ENCODE results near the gene GRID1.

DNA sequence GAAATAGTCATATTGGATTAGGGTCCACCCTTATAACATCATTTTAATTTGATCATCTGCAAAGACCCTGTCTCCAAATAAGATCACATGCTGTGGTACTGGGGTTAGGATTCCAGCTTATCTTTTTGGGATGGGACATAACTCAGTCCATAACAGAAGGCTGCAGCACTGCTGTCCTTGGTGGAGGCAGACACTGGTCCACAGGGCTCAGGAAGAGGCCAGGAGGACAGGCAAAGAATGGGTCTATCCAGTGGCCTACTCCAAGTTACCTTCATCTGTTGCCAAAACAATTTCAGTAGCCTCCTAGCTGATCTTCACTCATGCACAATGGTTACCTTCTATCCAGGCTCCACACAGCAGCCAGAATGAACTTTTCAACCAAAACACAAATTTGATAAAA is 387.0 kb downstream of the GRID1 start:
- TF ChIP-seq, protein P1, sequence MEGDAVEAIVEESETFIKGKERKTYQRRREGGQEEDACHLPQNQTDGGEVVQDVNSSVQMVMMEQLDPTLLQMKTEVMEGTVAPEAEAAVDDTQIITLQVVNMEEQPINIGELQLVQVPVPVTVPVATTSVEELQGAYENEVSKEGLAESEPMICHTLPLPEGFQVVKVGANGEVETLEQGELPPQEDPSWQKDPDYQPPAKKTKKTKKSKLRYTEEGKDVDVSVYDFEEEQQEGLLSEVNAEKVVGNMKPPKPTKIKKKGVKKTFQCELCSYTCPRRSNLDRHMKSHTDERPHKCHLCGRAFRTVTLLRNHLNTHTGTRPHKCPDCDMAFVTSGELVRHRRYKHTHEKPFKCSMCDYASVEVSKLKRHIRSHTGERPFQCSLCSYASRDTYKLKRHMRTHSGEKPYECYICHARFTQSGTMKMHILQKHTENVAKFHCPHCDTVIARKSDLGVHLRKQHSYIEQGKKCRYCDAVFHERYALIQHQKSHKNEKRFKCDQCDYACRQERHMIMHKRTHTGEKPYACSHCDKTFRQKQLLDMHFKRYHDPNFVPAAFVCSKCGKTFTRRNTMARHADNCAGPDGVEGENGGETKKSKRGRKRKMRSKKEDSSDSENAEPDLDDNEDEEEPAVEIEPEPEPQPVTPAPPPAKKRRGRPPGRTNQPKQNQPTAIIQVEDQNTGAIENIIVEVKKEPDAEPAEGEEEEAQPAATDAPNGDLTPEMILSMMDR (IDR thresholded peaks at IDR 0.05), result no peak
- TF ChIP-seq POLR2A (IDR thresholded peaks at IDR 0.05), result no peak
